ENCODE data around the gene NDRG4. TPM values are rescaled to one million over a fixed set of nuclear protein-coding genes. Genes with fewer than 3 reads are reported as not detected.

Gene NDRG4
- total and polyA plus RNA-seq, 2 experiments from 2014 or later = 3.4 to 7.1 TPM

DNA sequence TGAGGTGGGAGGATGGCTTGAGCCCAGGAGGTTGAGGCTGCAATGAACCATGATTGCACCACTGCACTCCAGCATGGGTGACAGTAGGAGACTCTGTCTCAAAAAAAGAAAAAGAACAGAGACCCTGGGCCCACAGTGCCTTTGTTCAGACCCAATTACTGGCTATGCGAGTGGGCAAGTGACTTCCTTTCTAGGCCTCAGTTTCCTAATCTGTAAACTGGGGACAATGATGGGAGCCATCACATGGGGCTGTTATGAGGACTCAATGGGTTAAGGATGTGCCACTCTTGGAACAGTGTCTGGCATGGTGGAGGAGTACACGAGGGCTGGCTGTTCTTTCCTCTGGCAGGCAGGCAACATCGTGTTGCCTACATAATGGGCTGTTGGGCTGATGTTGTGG, 47.3 kb upstream of the NDRG4 start:
- no peak for DNase-seq
- H3K4me1 ChIP-seq (ENCODE audit: insufficient read depth) = no peaks in the 10 kb centered on the region
- no peak overlapping the region for H3K9ac ChIP-seq
- no peaks in the 10 kb centered on the region for H3K9me2 ChIP-seq (ENCODE audit: insufficient read depth)
- no peaks in the 10 kb centered on the region for H3K79me2 ChIP-seq (ENCODE audit: insufficient read depth)
- no peaks in the 10 kb centered on the region for H3K36me3 ChIP-seq (ENCODE audit: low read depth)
- in situ Hi-C loops (cut with MboI) = no loop called here
- H4K20me1 ChIP-seq (ENCODE audit: insufficient read depth) = no peaks in the 10 kb centered on the region
- no peak overlapping the region for H2AFZ ChIP-seq
- TF ChIP-seq EZH2phosphoT487 (IDR thresholded peaks at IDR 0.05; ENCODE audit: insufficient read depth, low read depth) = no peak
- TF ChIP-seq EZH2 (IDR thresholded peaks at IDR 0.05; ENCODE audit: insufficient read depth, poor library complexity, severe bottlenecking) = no peak
- no peaks in the 10 kb centered on the region for H3F3A ChIP-seq (ENCODE audit: insufficient read depth)
- H3K27ac ChIP-seq = no peak overlapping the region
- 0 out of 2 replicates have a peak, but pooled peaks cover 2% of the 10 kb centered on the region for H3K27me3 ChIP-seq (replicated peaks; ENCODE audit: insufficient read depth)
- no peaks in the 10 kb centered on the region for H3K9me3 ChIP-seq (ENCODE audit: low read depth)
- no peak overlapping the region for H3K4me3 ChIP-seq
- WGBS, 2 experiments (ENCODE audit: low coverage in 1 of 2, low lambda C conversion rate in 2 of 2, missing lambda C conversion rate in 2 of 2) = 70 to 83% methylated on average over 3 of the region's 3 CpGs
- H3K4me2 ChIP-seq (ENCODE audit: unreplicated experiment) = no peak overlapping the region

DNA sequence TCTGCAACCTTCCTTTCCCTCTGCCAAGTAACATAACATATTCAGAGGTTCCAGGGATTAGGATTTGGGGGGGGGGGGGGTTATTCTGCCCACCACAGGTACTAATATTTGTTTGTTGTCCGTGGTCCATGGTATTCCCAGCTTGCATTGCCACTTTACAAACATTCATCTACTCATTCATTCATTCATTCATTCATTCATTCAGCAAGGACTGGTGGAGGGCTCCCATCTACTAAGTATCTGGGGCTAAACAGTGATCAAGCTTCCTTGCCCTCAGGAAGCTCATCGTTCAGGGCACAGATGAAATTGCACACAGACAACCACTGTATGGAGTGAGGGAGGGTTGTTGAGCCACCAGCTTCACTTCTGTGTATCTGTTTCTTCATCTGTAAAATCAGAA, 45.8 kb upstream of the NDRG4 start:
- Histone ChIP-seq H3K9me3 (ENCODE audit: low read depth) (no peaks in the 10 kb centered on the region), H3K27ac (no peak overlapping the region), H3K4me2 (ENCODE audit: unreplicated experiment) (no peak overlapping the region), H3K4me3 (no peak overlapping the region), H3K79me2 (ENCODE audit: insufficient read depth) (no peaks in the 10 kb centered on the region), H3K9ac (no peak overlapping the region), H3K9me2 (ENCODE audit: insufficient read depth) (no peaks in the 10 kb centered on the region), H3K36me3 (ENCODE audit: low read depth) (no peaks in the 10 kb centered on the region), H3K4me1 (ENCODE audit: insufficient read depth) (no peaks in the 10 kb centered on the region), H2AFZ (no peak overlapping the region), H3K27me3 (replicated peaks; ENCODE audit: insufficient read depth) (no peaks in the 10 kb centered on the region), H3F3A (ENCODE audit: insufficient read depth) (no peaks in the 10 kb centered on the region), H4K20me1 (ENCODE audit: insufficient read depth) (no peaks in the 10 kb centered on the region)
- in situ Hi-C loops (cut with MboI) = no loop called here
- DNase-seq = no peak
- no peak for TF ChIP-seq EZH2phosphoT487 (IDR thresholded peaks at IDR 0.05; ENCODE audit: insufficient read depth, low read depth)
- TF ChIP-seq EZH2 (IDR thresholded peaks at IDR 0.05; ENCODE audit: insufficient read depth, poor library complexity, severe bottlenecking) = no peak
- WGBS, 2 experiments (ENCODE audit: low coverage in 1 of 2, low lambda C conversion rate in 2 of 2, missing lambda C conversion rate in 2 of 2) = 15 to 27% methylated on average over 1 to 2 of the region's 2 CpGs

DNA sequence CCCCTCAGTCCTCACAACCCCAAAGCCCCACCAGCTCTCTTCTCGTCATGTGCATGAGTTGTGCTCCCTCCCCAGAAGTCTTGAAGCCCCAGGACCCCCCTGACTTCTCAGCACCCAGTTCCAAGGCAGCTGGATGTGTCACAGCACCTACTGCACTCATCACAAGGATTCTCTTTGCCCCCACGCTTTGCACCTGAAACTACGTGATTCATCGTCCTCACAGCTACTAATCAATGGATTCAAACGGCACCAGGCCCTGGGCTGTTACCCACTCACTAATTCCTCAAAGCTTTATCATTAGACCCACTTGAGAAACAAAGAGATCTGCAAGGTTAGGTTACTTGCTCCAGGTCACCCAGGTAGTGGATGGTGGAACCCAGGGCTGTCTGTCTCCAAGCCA, 45.1 kb upstream of the NDRG4 start:
- Histone ChIP-seq H3K27me3 (replicated peaks; ENCODE audit: insufficient read depth) (no peaks in the 10 kb centered on the region), H3K9ac (no peak overlapping the region), H4K20me1 (ENCODE audit: insufficient read depth) (no peaks in the 10 kb centered on the region), H3K4me2 (ENCODE audit: unreplicated experiment) (no peak overlapping the region), H3K79me2 (ENCODE audit: insufficient read depth) (no peaks in the 10 kb centered on the region), H3K36me3 (ENCODE audit: low read depth) (no peaks in the 10 kb centered on the region), H3K4me3 (no peak overlapping the region), H2AFZ (no peak overlapping the region), H3F3A (ENCODE audit: insufficient read depth) (no peaks in the 10 kb centered on the region), H3K4me1 (ENCODE audit: insufficient read depth) (no peaks in the 10 kb centered on the region), H3K9me2 (ENCODE audit: insufficient read depth) (no peaks in the 10 kb centered on the region), H3K27ac (no peak overlapping the region), H3K9me3 (ENCODE audit: low read depth) (no peaks in the 10 kb centered on the region)
- in situ Hi-C loops (cut with MboI) = no loop called here
- TF ChIP-seq EZH2 (IDR thresholded peaks at IDR 0.05; ENCODE audit: insufficient read depth, poor library complexity, severe bottlenecking) = no peak
- no peak for TF ChIP-seq EZH2phosphoT487 (IDR thresholded peaks at IDR 0.05; ENCODE audit: insufficient read depth, low read depth)
- WGBS, 2 experiments (ENCODE audit: low coverage in 1 of 2, low lambda C conversion rate in 2 of 2, missing lambda C conversion rate in 2 of 2) = 55 to 64% methylated on average over 5 of the region's 5 CpGs
- no peak for DNase-seq

DNA sequence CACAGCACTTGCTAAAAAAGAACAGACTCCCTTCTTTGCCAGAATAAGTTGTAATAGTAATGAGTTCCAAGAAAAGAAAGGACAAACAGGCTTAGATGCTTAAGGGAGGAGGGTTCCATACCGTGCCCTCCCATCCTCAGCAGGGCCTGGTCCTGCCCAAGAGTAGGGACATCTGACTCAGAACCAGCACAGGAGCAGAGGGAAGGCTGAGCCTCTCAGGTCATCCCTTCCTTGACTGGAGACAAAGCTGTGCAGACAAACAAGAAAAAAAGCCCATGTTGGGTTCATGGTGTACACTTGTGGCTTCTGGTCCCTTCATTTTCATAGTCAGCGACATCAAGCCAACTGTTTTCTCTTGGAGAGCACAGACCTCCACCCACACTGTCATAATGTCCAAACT, 44.2 kb upstream of the NDRG4 start:
- Histone ChIP-seq H3K79me2 (ENCODE audit: insufficient read depth) (no peaks in the 10 kb centered on the region), H2AFZ (no peak overlapping the region), H3K9me3 (ENCODE audit: low read depth) (no peaks in the 10 kb centered on the region), H3K27me3 (replicated peaks; ENCODE audit: insufficient read depth) (no peaks in the 10 kb centered on the region), H3K4me3 (no peak overlapping the region), H3K4me1 (ENCODE audit: insufficient read depth) (no peaks in the 10 kb centered on the region), H3K36me3 (ENCODE audit: low read depth) (no peaks in the 10 kb centered on the region), H4K20me1 (ENCODE audit: insufficient read depth) (no peaks in the 10 kb centered on the region), H3F3A (ENCODE audit: insufficient read depth) (no peaks in the 10 kb centered on the region), H3K9ac (no peak overlapping the region), H3K27ac (no peak overlapping the region), H3K4me2 (ENCODE audit: unreplicated experiment) (no peak overlapping the region), H3K9me2 (ENCODE audit: insufficient read depth) (no peaks in the 10 kb centered on the region)
- no peak for DNase-seq
- 48 to 63% methylated on average over 2 of the region's 2 CpGs for WGBS, 2 experiments (ENCODE audit: low coverage in 1 of 2, low lambda C conversion rate in 2 of 2, missing lambda C conversion rate in 2 of 2)
- in situ Hi-C loops (cut with MboI) = no loop called here
- TF ChIP-seq EZH2 (IDR thresholded peaks at IDR 0.05; ENCODE audit: insufficient read depth, poor library complexity, severe bottlenecking) (no peak), EZH2phosphoT487 (IDR thresholded peaks at IDR 0.05; ENCODE audit: insufficient read depth, low read depth) (no peak)

DNA sequence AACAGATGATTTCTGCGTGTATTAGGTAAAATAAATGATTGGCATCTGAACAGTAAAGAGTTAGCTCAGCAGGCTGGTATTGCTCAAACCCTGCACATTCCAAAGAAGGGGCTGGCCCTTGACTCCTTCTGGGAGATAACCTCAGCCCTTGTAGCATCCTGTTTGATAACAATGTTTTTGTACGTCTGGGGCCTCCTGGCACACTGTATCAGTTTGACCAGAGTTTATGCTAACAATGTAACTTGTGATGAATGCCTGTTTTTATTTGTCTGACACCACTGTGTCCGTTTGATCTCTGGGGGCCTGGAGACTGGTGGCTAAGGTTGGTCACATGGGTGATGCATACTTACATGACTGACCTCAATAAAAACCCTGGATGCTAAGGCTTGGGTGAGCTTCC, 43.8 kb upstream of the NDRG4 start:
- no peaks in the 10 kb centered on the region for H3K79me2 ChIP-seq (ENCODE audit: insufficient read depth)
- H2AFZ ChIP-seq = no peak overlapping the region
- H3F3A ChIP-seq (ENCODE audit: insufficient read depth) = no peaks in the 10 kb centered on the region
- no peak for TF ChIP-seq EZH2 (IDR thresholded peaks at IDR 0.05; ENCODE audit: insufficient read depth, poor library complexity, severe bottlenecking)
- no peak for TF ChIP-seq EZH2phosphoT487 (IDR thresholded peaks at IDR 0.05; ENCODE audit: insufficient read depth, low read depth)
- 62 to 68% methylated on average over 3 of the region's 3 CpGs for WGBS, 2 experiments (ENCODE audit: low coverage in 1 of 2, low lambda C conversion rate in 2 of 2, missing lambda C conversion rate in 2 of 2)
- no peak overlapping the region for H3K9ac ChIP-seq
- no peak overlapping the region for H3K4me2 ChIP-seq (ENCODE audit: unreplicated experiment)
- no peaks in the 10 kb centered on the region for H3K4me1 ChIP-seq (ENCODE audit: insufficient read depth)
- no peaks in the 10 kb centered on the region for H3K36me3 ChIP-seq (ENCODE audit: low read depth)
- DNase-seq = no peak
- H4K20me1 ChIP-seq (ENCODE audit: insufficient read depth) = no peaks in the 10 kb centered on the region
- no peak overlapping the region for H3K4me3 ChIP-seq
- H3K9me2 ChIP-seq (ENCODE audit: insufficient read depth) = no peaks in the 10 kb centered on the region
- H3K27me3 ChIP-seq (replicated peaks; ENCODE audit: insufficient read depth) = no peaks in the 10 kb centered on the region
- H3K27ac ChIP-seq = no peak overlapping the region
- H3K9me3 ChIP-seq (ENCODE audit: low read depth) = no peaks in the 10 kb centered on the region
- in situ Hi-C loops (cut with MboI) = no loop called here

All from GM23248 (cell line).